ENCODE results near the gene PER2.
"Not testable (repeated sequence)": the region's sequence is repeated elsewhere in the genome, so short reads cannot be mapped to it uniquely, and the experiment has no call there.

The PER2 gene

GRCh38 chr2:238286095-238286494 lies 2.3 kb downstream of the PER2 start:
- DNase-seq (ENCODE audit: low read depth), result no peak

GRCh38 chr2:238285653-238286082 lies 2.7 kb downstream of the PER2 start:
- no peak for DNase-seq (ENCODE audit: low read depth)

- DNase-seq (ENCODE audit: low read depth), result no peak
Measured at GRCh38 chr2:238284802-238285515, 3.5 kb downstream of the PER2 start.

- no peak for DNase-seq (ENCODE audit: low read depth)
Measured at GRCh38 chr2:238282861-238283738, 5.3 kb downstream of the PER2 start.

GRCh38 chr2:238281826-238282480 lies 6.5 kb downstream of the PER2 start:
- no peak for DNase-seq (ENCODE audit: low read depth)

GRCh38 chr2:238280083-238280825 lies 8.2 kb downstream of the PER2 start:
- no peak for DNase-seq (ENCODE audit: low read depth)

GRCh38 chr2:238279324-238279682 lies 9.1 kb downstream of the PER2 start:
- DNase-seq (ENCODE audit: low read depth), result no peak

- no peak for DNase-seq (ENCODE audit: low read depth)
Measured at GRCh38 chr2:238278626-238279323, 9.6 kb downstream of the PER2 start.

GRCh38 chr2:238277695-238278094 lies 10.7 kb downstream of the PER2 start:
- no peak for DNase-seq (ENCODE audit: low read depth)

- DNase-seq (ENCODE audit: low read depth), result no peak
Measured at GRCh38 chr2:238274152-238274865, 14.1 kb downstream of the PER2 start.

GRCh38 chr2:238273433-238273832 lies 15.0 kb downstream of the PER2 start:
- DNase-seq (ENCODE audit: low read depth), result not testable (repeated sequence)

- DNase-seq (ENCODE audit: low read depth), result no peak
Measured at GRCh38 chr2:238272156-238272555, 16.3 kb downstream of the PER2 start.

- DNase-seq (ENCODE audit: low read depth), result not testable (repeated sequence)
Measured at GRCh38 chr2:238271686-238272085, 16.7 kb downstream of the PER2 start.

- no peak for DNase-seq (ENCODE audit: low read depth)
Measured at GRCh38 chr2:238271061-238271554, 17.3 kb downstream of the PER2 start.

- DNase-seq (ENCODE audit: low read depth), result no peak
Measured at GRCh38 chr2:238270606-238271005, 17.8 kb downstream of the PER2 start.

- DNase-seq (ENCODE audit: low read depth), result no peak
Measured at GRCh38 chr2:238269741-238270140, 18.7 kb downstream of the PER2 start.

GRCh38 chr2:238267884-238268680 lies 20.3 kb downstream of the PER2 start:
- DNase-seq (ENCODE audit: low read depth), result no peak

GRCh38 chr2:238267341-238267710 lies 21.1 kb downstream of the PER2 start:
- no peak for DNase-seq (ENCODE audit: low read depth)

- no peak for DNase-seq (ENCODE audit: low read depth)
Measured at GRCh38 chr2:238265605-238266004, 22.8 kb downstream of the PER2 start.

- no peak for DNase-seq (ENCODE audit: low read depth)
Measured at GRCh38 chr2:238264072-238264460, 24.3 kb downstream of the PER2 start.
